ENCODE measurements around the gene IGF1R.

DNA sequence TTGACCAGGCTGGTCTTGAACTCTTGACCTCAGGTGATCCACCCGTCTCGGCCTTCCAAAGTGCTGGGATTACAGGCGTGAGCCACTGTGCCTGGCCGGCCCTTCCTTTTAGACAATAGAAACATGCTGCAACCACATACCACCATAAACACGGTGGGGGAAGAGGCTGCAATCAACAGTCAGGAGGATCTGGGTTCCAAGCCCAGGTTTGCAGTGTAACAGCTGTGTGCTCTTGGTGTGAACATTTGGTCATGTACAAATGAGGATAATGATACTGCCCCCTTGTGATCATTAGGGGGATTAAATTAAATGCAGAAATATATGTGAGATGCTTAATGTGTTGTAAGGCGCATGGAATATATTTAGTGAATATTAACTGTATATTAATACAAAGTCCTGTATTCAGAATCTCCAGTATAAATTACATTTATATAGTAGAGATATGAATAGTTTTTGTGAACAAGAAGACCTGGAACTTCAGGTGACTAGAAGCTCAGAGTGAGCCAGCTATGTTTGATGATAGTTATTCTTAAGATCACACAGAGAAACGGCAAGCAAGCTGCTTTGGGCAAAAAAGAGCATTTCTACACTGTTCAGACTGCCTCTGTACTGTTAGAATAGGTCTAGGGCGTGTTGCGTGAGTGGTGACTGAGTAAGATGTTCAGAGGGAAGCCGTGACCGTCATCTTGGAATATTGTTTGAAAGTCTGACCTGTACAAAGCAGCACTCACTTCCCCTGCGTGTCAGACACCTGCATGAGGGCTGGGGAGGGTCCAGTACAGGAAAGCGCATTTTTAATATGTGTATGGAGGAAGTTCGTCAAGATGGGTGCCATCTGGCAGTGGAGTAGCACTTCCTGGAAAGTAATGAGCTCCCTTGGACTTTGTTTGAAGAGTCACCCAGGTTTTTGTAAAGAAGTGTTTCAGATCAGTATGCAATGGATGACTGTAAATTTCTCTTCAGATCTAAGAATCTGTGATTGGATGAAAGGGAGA lies 233.5 kb downstream of the IGF1R start:
- TF ChIP-seq, protein P1, sequence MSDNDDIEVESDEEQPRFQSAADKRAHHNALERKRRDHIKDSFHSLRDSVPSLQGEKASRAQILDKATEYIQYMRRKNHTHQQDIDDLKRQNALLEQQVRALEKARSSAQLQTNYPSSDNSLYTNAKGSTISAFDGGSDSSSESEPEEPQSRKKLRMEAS (IDR thresholded peaks at IDR 0.05) = no peak
- TF ChIP-seq, protein P2, sequence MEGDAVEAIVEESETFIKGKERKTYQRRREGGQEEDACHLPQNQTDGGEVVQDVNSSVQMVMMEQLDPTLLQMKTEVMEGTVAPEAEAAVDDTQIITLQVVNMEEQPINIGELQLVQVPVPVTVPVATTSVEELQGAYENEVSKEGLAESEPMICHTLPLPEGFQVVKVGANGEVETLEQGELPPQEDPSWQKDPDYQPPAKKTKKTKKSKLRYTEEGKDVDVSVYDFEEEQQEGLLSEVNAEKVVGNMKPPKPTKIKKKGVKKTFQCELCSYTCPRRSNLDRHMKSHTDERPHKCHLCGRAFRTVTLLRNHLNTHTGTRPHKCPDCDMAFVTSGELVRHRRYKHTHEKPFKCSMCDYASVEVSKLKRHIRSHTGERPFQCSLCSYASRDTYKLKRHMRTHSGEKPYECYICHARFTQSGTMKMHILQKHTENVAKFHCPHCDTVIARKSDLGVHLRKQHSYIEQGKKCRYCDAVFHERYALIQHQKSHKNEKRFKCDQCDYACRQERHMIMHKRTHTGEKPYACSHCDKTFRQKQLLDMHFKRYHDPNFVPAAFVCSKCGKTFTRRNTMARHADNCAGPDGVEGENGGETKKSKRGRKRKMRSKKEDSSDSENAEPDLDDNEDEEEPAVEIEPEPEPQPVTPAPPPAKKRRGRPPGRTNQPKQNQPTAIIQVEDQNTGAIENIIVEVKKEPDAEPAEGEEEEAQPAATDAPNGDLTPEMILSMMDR (IDR thresholded peaks at IDR 0.05; ENCODE audit: control extremely low read depth in 1 of 3, insufficient read depth in 1 of 3, low read depth in 1 of 3, low read length in 3 of 3) = peak in 2 of 3 experiments; percentile 32 to 56; a peak in 2 of 4 replicates
